GM23338 (cell line): ENCODE results near the gene TJP1.

ENCODE experiments used
- EZH2 ChIP-seq: fragments of 200-600 bp; sonication (generic); IDR thresholded peaks from one replicate; pipeline ENCODE4 v1.8.0; 2017; ENCODE audit warnings: antibody characterized with exemption, mild to moderate bottlenecking, low read depth; ENCODE audit not compliant: unreplicated experiment
- EZH2phosphoT487 ChIP-seq: fragments of 200-600 bp; sonication (generic); IDR thresholded peaks from one replicate; pipeline ENCODE4 v1.8.1; 2018; ENCODE audit warnings: antibody characterized with exemption; ENCODE audit not compliant: unreplicated experiment
- TF ChIP-seq, protein P1 (sequence below), 2 experiments: fragments of 200-600 bp in 1 of 2; sonication (generic) in 1 of 2; conservative IDR thresholded peaks; 2 replicates each; pipeline versions ENCODE4 v1.5.1 to v1.6.1; 2016 to 2017; ENCODE audit warnings: antibody characterized with exemption in 2 of 2, low read depth in 2 of 2, mild to moderate bottlenecking in 2 of 2, moderate library complexity in 1 of 2

DNA sequence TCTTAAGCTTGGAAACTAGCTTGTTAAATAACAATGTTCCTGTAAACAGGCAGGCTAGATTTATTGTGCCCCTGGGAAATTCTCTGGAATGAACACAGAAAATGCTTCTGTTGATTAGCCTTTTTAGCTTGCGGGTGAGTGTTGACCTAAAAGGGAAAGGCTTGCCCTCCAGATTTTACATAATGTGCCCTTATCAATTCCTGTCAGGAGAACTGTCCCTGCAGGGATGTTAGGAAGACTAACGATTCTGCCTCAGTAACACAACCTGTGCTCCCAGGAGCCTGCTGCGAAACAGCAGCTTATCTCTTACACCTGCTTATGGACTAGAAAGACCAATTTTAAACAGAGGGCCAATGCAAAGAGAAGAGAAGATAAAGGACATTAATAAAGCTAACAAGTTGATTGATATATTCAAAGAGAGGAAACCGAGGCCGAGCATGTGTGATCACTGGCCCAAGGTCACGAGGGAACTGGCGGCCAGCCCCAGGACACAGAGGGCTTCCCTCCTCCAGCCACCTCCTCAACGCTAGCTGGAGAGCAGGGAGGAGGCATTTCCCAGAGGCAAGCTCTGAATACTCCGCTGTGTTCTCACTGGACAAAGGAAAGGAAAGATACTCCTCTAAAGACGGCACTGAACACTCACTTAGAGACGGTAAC is 48.4 kb upstream of the TJP1 start:
- TF ChIP-seq, protein P1, sequence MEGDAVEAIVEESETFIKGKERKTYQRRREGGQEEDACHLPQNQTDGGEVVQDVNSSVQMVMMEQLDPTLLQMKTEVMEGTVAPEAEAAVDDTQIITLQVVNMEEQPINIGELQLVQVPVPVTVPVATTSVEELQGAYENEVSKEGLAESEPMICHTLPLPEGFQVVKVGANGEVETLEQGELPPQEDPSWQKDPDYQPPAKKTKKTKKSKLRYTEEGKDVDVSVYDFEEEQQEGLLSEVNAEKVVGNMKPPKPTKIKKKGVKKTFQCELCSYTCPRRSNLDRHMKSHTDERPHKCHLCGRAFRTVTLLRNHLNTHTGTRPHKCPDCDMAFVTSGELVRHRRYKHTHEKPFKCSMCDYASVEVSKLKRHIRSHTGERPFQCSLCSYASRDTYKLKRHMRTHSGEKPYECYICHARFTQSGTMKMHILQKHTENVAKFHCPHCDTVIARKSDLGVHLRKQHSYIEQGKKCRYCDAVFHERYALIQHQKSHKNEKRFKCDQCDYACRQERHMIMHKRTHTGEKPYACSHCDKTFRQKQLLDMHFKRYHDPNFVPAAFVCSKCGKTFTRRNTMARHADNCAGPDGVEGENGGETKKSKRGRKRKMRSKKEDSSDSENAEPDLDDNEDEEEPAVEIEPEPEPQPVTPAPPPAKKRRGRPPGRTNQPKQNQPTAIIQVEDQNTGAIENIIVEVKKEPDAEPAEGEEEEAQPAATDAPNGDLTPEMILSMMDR (conservative IDR thresholded peaks at IDR 0.05; ENCODE audit: low read depth in 2 of 2): no peak
- no peak for TF ChIP-seq EZH2phosphoT487
- TF ChIP-seq EZH2: no peak
